Lung (tissue), 12 donors: ENCODE data around the gene GNB5. TPM values are rescaled to one million over a fixed set of nuclear protein-coding genes. Genes with fewer than 3 reads are reported as not detected.
"Not testable (repeated sequence)": the region's sequence is repeated elsewhere in the genome, so short reads cannot be mapped to it uniquely, and the experiment has no call there.

Source experiments
- ATAC-seq: fragments of 200-7000 bp; cut with Tn5 transposase; one replicate; pipeline ENCODE4 v1.9.1; 2020; ENCODE audit warnings: moderate number of reproducible peaks; ENCODE audit not compliant: insufficient read depth, low FRiP score
- DNase-seq, 3 donors: peaks; one replicate each; pipeline ENCODE4 v3.0.0-alpha.2; 2013 to 2017
- H3K27ac ChIP-seq, 2 donors: one replicate each; pipeline ENCODE4 v1.5.1; 2013; ENCODE audit warnings: mild to moderate bottlenecking in 2 of 2, moderate library complexity in 2 of 2, control low read depth in 1 of 2, inconsistent platforms in 1 of 2, low read depth in 1 of 2, low read length in 1 of 2
- H3K27me3 ChIP-seq, 3 donors: one replicate each; pipeline ENCODE4 v1.5.1; 2013; ENCODE audit warnings: low read length in 2 of 3; ENCODE audit not compliant: control insufficient read depth in 3 of 3, insufficient read depth in 3 of 3
- H3K36me3 ChIP-seq, 4 donors: one replicate each; pipeline ENCODE4 v1.5.1; 2013; ENCODE audit warnings: low read length in 4 of 4, mild to moderate bottlenecking in 1 of 4, moderate library complexity in 1 of 4; ENCODE audit not compliant: control insufficient read depth in 4 of 4, insufficient read depth in 4 of 4
- H3K4me1 ChIP-seq, 5 donors: one replicate each; pipeline ENCODE4 v1.5.1; 2013; ENCODE audit warnings: low read length in 5 of 5, mild to moderate bottlenecking in 2 of 5, moderate library complexity in 1 of 5; ENCODE audit not compliant: control insufficient read depth in 5 of 5, insufficient read depth in 5 of 5
- H3K4me3 ChIP-seq: one replicate; pipeline ENCODE4 v1.5.1; 2013; ENCODE audit warnings: mild to moderate bottlenecking, control low read depth, moderate library complexity
- H3K9ac ChIP-seq, 2 donors: one replicate each; pipeline ENCODE4 v1.5.1; 2013; ENCODE audit warnings: low read length in 2 of 2, control low read depth in 1 of 2; ENCODE audit not compliant: insufficient read depth in 1 of 2
- H3K9me3 ChIP-seq, 4 donors: one replicate each; pipeline ENCODE4 v1.5.1; 2013; ENCODE audit warnings: low read length in 3 of 4, mild to moderate bottlenecking in 1 of 4, moderate library complexity in 1 of 4; ENCODE audit not compliant: control insufficient read depth in 4 of 4, insufficient read depth in 3 of 4
- CTCF ChIP-seq: IDR thresholded peaks from 2 replicates; pipeline ENCODE4 v1.5.1; 2012; ENCODE audit warnings: mild to moderate bottlenecking; ENCODE audit errors: control extremely low read depth, extremely low read depth
- WGBS, 2 donors: extraction: QIAGEN DNeasy Blood & Tissue Kit; methylation state at CpG; one replicate each; pipeline ENCODE4 v1.1.7; 2013; 5-methylcytosine and 5-hydroxymethylcytosine counted together
- polyA plus RNA-seq, 2 donors: library from polyadenylated mRNA; stranded (reverse); fragments of 200-250 nt; gene quantifications; one replicate each; pipeline ENCODE4 v1.2.1, GENCODE V29; 2013
- total RNA-seq, 2 donors: library from RNA; depleted of rRNA in 1 of 2; stranded (reverse); fragments of >200 nt in 1 of 2; gene quantifications; one replicate each; pipeline ENCODE4 v1.2.1, GENCODE V29; 2014 to 2021
- donor health status: control.
- donor health status: control.
- donor health status: Bipolar disorder and iron deficiency.
- donor health status: healthy.
- donor health status: DM: yes; HTN: yes; CAD: no.

The GNB5 gene
- total and polyA plus RNA-seq, 4 donors = 8.0 to 21.5 (median 11.2) TPM

- no peaks in the 10 kb centered on the region for H3K27me3 ChIP-seq
- 95 to 96% methylated on average over 15 of the region's 15 CpGs for WGBS, 2 donors
- no peaks in the 10 kb centered on the region for H3K4me1 ChIP-seq
- no peaks in the 10 kb centered on the region for H3K9me3 ChIP-seq
- TF ChIP-seq CTCF = no peak
- no peak overlapping the region for H3K9ac ChIP-seq
- no peak for DNase-seq
- no peak overlapping the region for H3K27ac ChIP-seq
- no peak for ATAC-seq
- H3K36me3 ChIP-seq = no peaks in the 10 kb centered on the region
- H3K4me3 ChIP-seq = no peak overlapping the region
These were observed 91.4 kb downstream of the GNB5 start for GRCh38 chr15:52099651-52100272.

- H3K36me3 ChIP-seq = no peaks in the 10 kb centered on the region
- 61 to 62% methylated on average over 2 of the region's 2 CpGs for WGBS, 2 donors
- no peaks in the 10 kb centered on the region for H3K27me3 ChIP-seq
- H3K9ac ChIP-seq = no peak overlapping the region
- DNase-seq (no peak), ATAC-seq (no peak)
- peaks cover 0 to 7% (median 0%) of the 10 kb centered on the region in 5 donors for H3K4me1 ChIP-seq
- H3K4me3 ChIP-seq = no peak overlapping the region
- no peaks in the 10 kb centered on the region for H3K9me3 ChIP-seq
- no peak overlapping the region for H3K27ac ChIP-seq
- TF ChIP-seq CTCF = no peak
These were observed 92.9 kb downstream of the GNB5 start for GRCh38 chr15:52098323-52098722.

- DNase-seq (peak in 1 of 3 donors; percentile 49), ATAC-seq (no peak)
- H3K9me3 ChIP-seq = no peaks in the 10 kb centered on the region
- no peaks in the 10 kb centered on the region for H3K36me3 ChIP-seq
- no peak overlapping the region for H3K4me3 ChIP-seq
- no peak for TF ChIP-seq CTCF
- H3K4me1 ChIP-seq = peaks cover 0 to 11% (median 0%) of the 10 kb centered on the region in 5 donors
- no peaks in the 10 kb centered on the region for H3K27me3 ChIP-seq
- H3K9ac ChIP-seq = no peak overlapping the region
- no peak overlapping the region for H3K27ac ChIP-seq
These were observed 94.0 kb downstream of the GNB5 start for GRCh38 chr15:52097180-52097579.

GRCh38 chr15:52096536-52096935, 94.7 kb downstream of the GNB5 start:
- peaks cover 0 to 11% (median 0%) of the 10 kb centered on the region in 5 donors for H3K4me1 ChIP-seq
- not testable (repeated sequence) for H3K27me3 ChIP-seq, H3K27ac ChIP-seq, H3K9ac ChIP-seq, H3K4me3 ChIP-seq, H3K9me3 ChIP-seq, ATAC-seq, DNase-seq, H3K36me3 ChIP-seq
- 96% methylated on average over 9 of the region's 9 CpGs for WGBS, 2 donors
